B cell (primary cell): ENCODE measurements around the gene PDLIM5.

Experiments
- EZH2 ChIP-seq: IDR thresholded peaks from 2 replicates; pipeline ENCODE4 v1.6.1; 2012; ENCODE audit warnings: borderline replicate concordance, low read depth, mild to moderate bottlenecking, moderate library complexity, low read length; ENCODE audit not compliant: insufficient read depth, poor library complexity, severe bottlenecking
- TF ChIP-seq, protein P1 (sequence below): fragments of 200-600 bp; IDR thresholded peaks from one replicate; pipeline ENCODE4 v1.8.0; 2022; ENCODE audit warnings: antibody characterized with exemption, mild to moderate bottlenecking

DNA sequence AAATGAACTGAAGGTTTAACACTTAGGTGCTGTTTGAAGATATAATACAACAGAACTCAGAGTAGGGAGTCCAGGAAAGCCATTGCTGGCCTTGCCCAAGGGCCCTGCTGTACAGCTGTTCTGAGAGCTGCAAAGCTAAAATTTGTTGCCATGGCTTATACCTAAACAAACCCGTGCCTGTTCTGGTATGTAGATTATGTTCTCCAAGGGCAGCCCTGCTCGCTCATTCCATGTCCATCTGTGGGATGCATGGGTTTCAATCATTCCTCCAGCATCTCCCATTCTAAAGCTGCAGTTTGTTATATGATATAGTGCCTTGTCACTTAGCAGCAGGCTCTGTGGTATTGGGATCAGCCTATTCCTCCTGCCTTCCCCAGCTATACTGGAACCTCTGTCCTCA, 225.2 kb downstream of the PDLIM5 start:
- TF ChIP-seq, protein P1, sequence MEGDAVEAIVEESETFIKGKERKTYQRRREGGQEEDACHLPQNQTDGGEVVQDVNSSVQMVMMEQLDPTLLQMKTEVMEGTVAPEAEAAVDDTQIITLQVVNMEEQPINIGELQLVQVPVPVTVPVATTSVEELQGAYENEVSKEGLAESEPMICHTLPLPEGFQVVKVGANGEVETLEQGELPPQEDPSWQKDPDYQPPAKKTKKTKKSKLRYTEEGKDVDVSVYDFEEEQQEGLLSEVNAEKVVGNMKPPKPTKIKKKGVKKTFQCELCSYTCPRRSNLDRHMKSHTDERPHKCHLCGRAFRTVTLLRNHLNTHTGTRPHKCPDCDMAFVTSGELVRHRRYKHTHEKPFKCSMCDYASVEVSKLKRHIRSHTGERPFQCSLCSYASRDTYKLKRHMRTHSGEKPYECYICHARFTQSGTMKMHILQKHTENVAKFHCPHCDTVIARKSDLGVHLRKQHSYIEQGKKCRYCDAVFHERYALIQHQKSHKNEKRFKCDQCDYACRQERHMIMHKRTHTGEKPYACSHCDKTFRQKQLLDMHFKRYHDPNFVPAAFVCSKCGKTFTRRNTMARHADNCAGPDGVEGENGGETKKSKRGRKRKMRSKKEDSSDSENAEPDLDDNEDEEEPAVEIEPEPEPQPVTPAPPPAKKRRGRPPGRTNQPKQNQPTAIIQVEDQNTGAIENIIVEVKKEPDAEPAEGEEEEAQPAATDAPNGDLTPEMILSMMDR: no peak
- TF ChIP-seq EZH2: no peak
